Heart left ventricle (tissue), 16 donors: ENCODE measurements around the gene DESI1. TPM values are rescaled to one million over a fixed set of nuclear protein-coding genes. Genes with fewer than 3 reads are reported as not detected.
"Not testable (repeated sequence)": the region's sequence is repeated elsewhere in the genome, so short reads cannot be mapped to it uniquely, and the experiment has no call there.

Experiments used
- ATAC-seq, 4 donors: fragments of 200-7000 bp; cut with Tn5 transposase; one replicate each; pipeline ENCODE4 v1.9.1; 2020 to 2022; ENCODE audit warnings: moderate library complexity in 4 of 4, mild to moderate bottlenecking in 3 of 4, moderate number of reproducible peaks in 1 of 4
- DNase-seq, 5 donors: peaks; one replicate each; pipeline ENCODE4 v3.0.0-alpha.2; 2020
- H3K27ac ChIP-seq, 12 donors: fragments of 200-600 bp; sonication (generic) in 4 of 12; one replicate each; pipeline versions ENCODE4 v1.5.0 to v1.8.0; 2016 to 2022; ENCODE audit warnings: mild to moderate bottlenecking in 2 of 12
- H3K27me3 ChIP-seq, 9 donors: fragments of 200-600 bp; sonication (generic) in 2 of 9; one replicate each; pipeline versions ENCODE4 v1.5.1 to v1.8.0; 2016 to 2022; ENCODE audit warnings: mild to moderate bottlenecking in 3 of 9
- H3K36me3 ChIP-seq, 9 donors: fragments of 200-600 bp; sonication (generic) in 2 of 9; one replicate each; pipeline versions ENCODE4 v1.5.0 to v1.8.0; 2018 to 2022; ENCODE audit warnings: mild to moderate bottlenecking in 2 of 9
- H3K4me1 ChIP-seq, 12 donors: fragments of 200-600 bp; sonication (generic) in 4 of 12; one replicate each; pipeline versions ENCODE4 v1.5.0 to v1.8.0; 2016 to 2022; ENCODE audit warnings: mild to moderate bottlenecking in 3 of 12
- H3K4me3 ChIP-seq, 12 donors: fragments of 200-600 bp; sonication (generic) in 4 of 12; one replicate each; pipeline versions ENCODE4 v1.5.0 to v1.8.0; 2017 to 2022; ENCODE audit warnings: mild to moderate bottlenecking in 9 of 12, moderate library complexity in 4 of 12
- H3K9me3 ChIP-seq, 12 donors: fragments of 200-600 bp; sonication (generic) in 4 of 12; one replicate each; pipeline versions ENCODE4 v1.5.0 to v1.8.0; 2016 to 2022; ENCODE audit warnings: mild to moderate bottlenecking in 1 of 12
- CTCF ChIP-seq, 12 donors: fragments of 200-600 bp; sonication (generic) in 4 of 12; IDR thresholded peaks; one replicate each; pipeline versions ENCODE4 v1.5.0 to v1.8.0; 2018 to 2022; ENCODE audit warnings: antibody characterized with exemption in 12 of 12, mild to moderate bottlenecking in 5 of 12
- POLR2A ChIP-seq, 2 donors: fragments of 450-650 bp; IDR thresholded peaks; one replicate each; pipeline ENCODE4 v1.6.1; 2017; ENCODE audit warnings: antibody characterized with exemption in 2 of 2, mild to moderate bottlenecking in 2 of 2, moderate library complexity in 2 of 2
- WGBS, 4 donors: extraction: QIAGEN DNeasy Blood & Tissue Kit in 2 of 4; methylation state at CpG; one replicate each; pipeline versions ENCODE4 v1.1.5 to v1.1.7; 2013 to 2018; 5-methylcytosine and 5-hydroxymethylcytosine counted together
- intact Hi-C, 10 donors: fragments of 100-400 bp; cut with DNase I; formaldehyde crosslinking; loops; one replicate each; pipeline versions ENCODE4 v1.11.1 to v1.14.2; 2022
- polyA plus RNA-seq, 2 donors: library from polyadenylated mRNA; stranded (reverse); fragments of 200-250 nt; gene quantifications; one replicate each; pipeline ENCODE4 v1.2.3, GENCODE V29; 2013
- total RNA-seq, 9 donors: library from RNA; depleted of rRNA in 2 of 9; stranded (reverse); fragments of >200 nt in 2 of 9; fragmentation: NEBNext Ultra II Directional in 3 of 9; extraction: Animal tissue kit (Norgen Biotek cat#: 25700) in 3 of 9; gene quantifications; one replicate each; pipeline versions ENCODE4 v1.1.0 to v1.2.4, GENCODE V29; 2016 to 2023
- donor health status: ischemic (EF 13 %, LVEDD 7.1; RV severe dilation, severe dysfunction).
- donor health status: healthy with polysubstance abuse.
- donor health status: DM: no; HTN: yes; CAD: no.
- donor health status: DM: no; HTN: no; CAD: no.
- donor health status: ischemic (EF 25% LVEDD 6.9; RV normal size, moderate dysfunction).
- donor health status: ischemic (EF 25% LVEDD 5.7; RV mildly dilated, moderate dysfunction).
- donor health status: healthy.
- donor health status: DM: yes; HTN: yes; CAD: no.
- donor health status: ischemic (EF 35%, LVEDD 5.7; RV mildly dilated, moderate dysfunction).
- donor health status: nonischemic (EF 11% LVEDD 7.7; RV severe dilation, severe dysfunction).
- donor health status: DM: yes; HTN: yes; CAD: no.
- donor health status: PGD.
- donor health status: ischemic (EF 29% LVEDD 5.4; RV normal size, mild dysfunction).
- donor health status: nonischemic (EF 23%, LVEDD 6.1; RV moderate dilation, normal function).

DESI1 gene
- total and polyA plus RNA-seq, 11 donors, result 24.2 to 51.0 (median 39.8) TPM

GRCh38 chr22:41561788-41562187 lies 59.1 kb downstream of the DESI1 start:
- H3K27me3 ChIP-seq, result peaks cover 0 to 5% (median 0%) of the 10 kb centered on the region in 9 donors
- intact Hi-C loops, result no loop called here
- H3K4me1 ChIP-seq, result peaks cover 0 to 63% (median 29%) of the 10 kb centered on the region in 12 donors
- peak in 4 of 5 donors; percentile 62 to 86 (median 82) for DNase-seq
- peak overlapping the region; percentile 40 to 77 (median 58) for H3K4me3 ChIP-seq
- no peaks in the 10 kb centered on the region for H3K36me3 ChIP-seq
- no peaks in the 10 kb centered on the region for H3K9me3 ChIP-seq
- H3K27ac ChIP-seq, result peak overlapping the region; percentile 69 to 99 (median 92)
- WGBS, 4 donors, result 38 to 43% (median 41%) methylated on average over 4 to 5 of the region's 5 CpGs
- ATAC-seq, result peak; percentile 62 to 70 (median 69)
- TF ChIP-seq CTCF (IDR thresholded peaks at IDR 0.05) (no peak), POLR2A (IDR thresholded peaks at IDR 0.05) (peak in 1 of 2 donors; percentile 48)

GRCh38 chr22:41561335-41561734 lies 59.5 kb downstream of the DESI1 start:
- 20 to 38% (median 26%) methylated on average over 9 to 10 of the region's 10 CpGs for WGBS, 4 donors

GRCh38 chr22:41560095-41560471 lies 60.8 kb downstream of the DESI1 start:
- Histone ChIP-seq H3K4me1 (peaks cover 0 to 62% (median 26%) of the 10 kb centered on the region in 12 donors), H3K9me3 (no peaks in the 10 kb centered on the region), H3K36me3 (no peaks in the 10 kb centered on the region), H3K27me3 (peaks cover 0 to 5% (median 0%) of the 10 kb centered on the region in 9 donors), H3K4me3 (peak overlapping the region in 10 of 12 donors; percentile 40 to 77 (median 61)), H3K27ac (peak overlapping the region; percentile 23 to 99 (median 92))
- intact Hi-C loops, result no loop called here
- ATAC-seq (peak in 2 of 4 donors; percentile 4 to 21), DNase-seq (peak in 2 of 5 donors; percentile 60 to 65)
- 37 to 49% (median 45%) methylated on average over 4 to 6 of the region's 6 CpGs for WGBS, 4 donors
- TF ChIP-seq CTCF (IDR thresholded peaks at IDR 0.05), result no peak
- no peak for TF ChIP-seq POLR2A (IDR thresholded peaks at IDR 0.05)

More at GRCh38 chr22:41561335-41561734, 59.5 kb downstream of the DESI1 start:
- H3K27ac ChIP-seq, result peak overlapping the region; percentile 69 to 99 (median 92)
- peaks cover 0 to 66% (median 29%) of the 10 kb centered on the region in 12 donors for H3K4me1 ChIP-seq
- DNase-seq (peak in 3 of 5 donors; percentile 38 to 54 (median 46)), ATAC-seq (peak; percentile 6 to 29 (median 7))
- peak overlapping the region; percentile 40 to 77 (median 58) for H3K4me3 ChIP-seq
- H3K27me3 ChIP-seq, result peaks cover 0 to 5% (median 0%) of the 10 kb centered on the region in 9 donors
- H3K36me3 ChIP-seq, result no peaks in the 10 kb centered on the region
- no peaks in the 10 kb centered on the region for H3K9me3 ChIP-seq
- no peak for TF ChIP-seq CTCF (IDR thresholded peaks at IDR 0.05)
- intact Hi-C loops, result no loop called here

- Histone ChIP-seq H3K4me1 (peaks cover 0 to 55% (median 23%) of the 10 kb centered on the region in 12 donors), H3K27ac (peak overlapping the region in 9 of 12 donors; percentile 25 to 81 (median 64))
- not testable (repeated sequence) for DNase-seq, ATAC-seq, H3K9me3 ChIP-seq, H3K27me3 ChIP-seq, H3K4me3 ChIP-seq, H3K36me3 ChIP-seq
- 80 to 95% (median 91%) methylated on average over 13 of the region's 13 CpGs for WGBS, 4 donors
- intact Hi-C loops, result loop anchor here in 1 of 10 donors (10.0 kb wide), 1 partner anchor 47 kb away; no protein-coding TSS in a partner anchor
These were observed 62.6 kb downstream of the DESI1 start for GRCh38 chr22:41558241-41558630.
